GM18526 (cell line): ENCODE results near the gene GPR142.

Experiments
- POLR2A ChIP-seq: IDR thresholded peaks from 3 replicates; pipeline ENCODE4 v1.6.1; 2011; ENCODE audit not compliant: insufficient read length; ENCODE audit errors: extremely low read depth

GPR142 gene

GRCh38 chr17:74339537-74340195, 27.6 kb upstream of the GPR142 start:
- TF ChIP-seq POLR2A = no peak

GRCh38 chr17:74340470-74341023, 26.8 kb upstream of the GPR142 start:
- no peak for TF ChIP-seq POLR2A

GRCh38 chr17:74342224-74342623, 25.1 kb upstream of the GPR142 start:
- TF ChIP-seq POLR2A = no peak

- TF ChIP-seq POLR2A = no peak
Measured at GRCh38 chr17:74343121-74343520, 24.2 kb upstream of the GPR142 start.

- no peak for TF ChIP-seq POLR2A
Measured at GRCh38 chr17:74343526-74344284, 23.6 kb upstream of the GPR142 start.

- TF ChIP-seq POLR2A = no peak
Measured at GRCh38 chr17:74344658-74345057, 22.6 kb upstream of the GPR142 start.

- TF ChIP-seq POLR2A = no peak
Measured at GRCh38 chr17:74345433-74346241, 21.7 kb upstream of the GPR142 start.

GRCh38 chr17:74347646-74348045, 19.7 kb upstream of the GPR142 start:
- TF ChIP-seq POLR2A = no peak

- no peak for TF ChIP-seq POLR2A
Measured at GRCh38 chr17:74349120-74349519, 18.2 kb upstream of the GPR142 start.

GRCh38 chr17:74350486-74350885, 16.8 kb upstream of the GPR142 start:
- no peak for TF ChIP-seq POLR2A

GRCh38 chr17:74351552-74352210, 15.6 kb upstream of the GPR142 start:
- no peak for TF ChIP-seq POLR2A

GRCh38 chr17:74353446-74354060, 13.8 kb upstream of the GPR142 start:
- no peak for TF ChIP-seq POLR2A

- no peak for TF ChIP-seq POLR2A
Measured at GRCh38 chr17:74354123-74354522, 13.2 kb upstream of the GPR142 start.

GRCh38 chr17:74354561-74354960, 12.7 kb upstream of the GPR142 start:
- no peak for TF ChIP-seq POLR2A

GRCh38 chr17:74355065-74355464, 12.2 kb upstream of the GPR142 start:
- no peak for TF ChIP-seq POLR2A
